GM12878 (cell line): ENCODE measurements around the gene HABP2. TPM values are rescaled to one million over a fixed set of nuclear protein-coding genes. Genes with fewer than 3 reads are reported as not detected.

ENCODE experiments used
- ATAC-seq: fragments of 200-7000 bp; cut with Tn5 transposase; 3 replicates; pipeline ENCODE4 v1.9.1; 2020; ENCODE audit warnings: mild to moderate bottlenecking, moderate library complexity
- BruUV-seq: library from RNA; stranded (reverse); fragments of 400-500 nt; replicated peaks from 2 replicates; lab custom pipeline; 2021; lab: Mats Ljungman, UMichigan
- CTCF ChIA-PET: fragments of 300-600 bp; sonication (Branson Sonifier 250); formaldehyde crosslinking; extraction: SDS; loops from one replicate; lab custom pipeline; 2021; ENCODE audit warnings: inconsistent platforms; lab: Yijun Ruan, JAX
- POLR2A ChIA-PET: fragments of 350-600 bp; formaldehyde crosslinking; extraction: SDS; loops from one replicate; lab custom pipeline; 2021; ENCODE audit warnings: inconsistent platforms; lab: Charles Lee
- RAD21 ChIA-PET: fragments of 300-600 bp; sonication (Branson Sonifier 250); formaldehyde crosslinking; loops from one replicate; lab custom pipeline; 2023; ENCODE audit warnings: antibody characterized with exemption; ENCODE audit not compliant: unreplicated experiment; lab: Charles Lee
- SMC1A ChIA-PET: fragments of 300-600 bp; sonication (Branson Sonifier 250); formaldehyde crosslinking; loops from one replicate; lab custom pipeline; 2023; ENCODE audit not compliant: unreplicated experiment, uncharacterized antibody; lab: Charles Lee
- DNase-seq: peaks from one replicate; pipeline ENCODE4 v3.0.0-alpha.2; 2011; ENCODE audit warnings: low read depth, low spot score
- FAIRE-seq: peaks from 3 replicates; lab custom pipeline; 2011; peaks lifted over from hg19 to GRCh38; lab: Jason Lieb, UNC
- H2AFZ ChIP-seq: 2 replicates; pipeline ENCODE4 v1.6.0; 2011; ENCODE audit warnings: low read depth, low read length, control low read depth; ENCODE audit not compliant: control insufficient read depth
- H3K27ac ChIP-seq: 2 replicates; pipeline ENCODE4 v1.5.1; 2011; ENCODE audit warnings: control low read depth; ENCODE audit not compliant: control insufficient read depth, insufficient read depth
- H3K27me3 ChIP-seq, 2 experiments: replicated peaks in 1 of 2; 2 replicates each; pipeline versions ENCODE4 v1.6.0 to v1.6.1; 2011; ENCODE audit warnings: low read length in 1 of 2; ENCODE audit not compliant: control insufficient read depth in 2 of 2, insufficient read depth in 2 of 2
- H3K36me3 ChIP-seq, 2 experiments: 2 replicates each; pipeline ENCODE4 v1.5.1; 2011; ENCODE audit warnings: low read length in 1 of 2; ENCODE audit not compliant: control insufficient read depth in 2 of 2, insufficient read depth in 2 of 2
- H3K4me1 ChIP-seq: 2 replicates; pipeline ENCODE4 v1.6.1; 2011; ENCODE audit warnings: mild to moderate bottlenecking, low read length, moderate library complexity, mixed read lengths; ENCODE audit not compliant: control insufficient read depth, insufficient read depth
- H3K4me2 ChIP-seq: 2 replicates; pipeline ENCODE4 v1.6.0; 2011; ENCODE audit warnings: control low read depth; ENCODE audit not compliant: control insufficient read depth, insufficient read depth
- H3K4me3 ChIP-seq: fragments of 200-600 bp; sonication (generic); 2 replicates; pipeline ENCODE4 v1.5.1; 2016
- H3K79me2 ChIP-seq: 2 replicates; pipeline ENCODE4 v1.6.0; 2011; ENCODE audit warnings: low read length; ENCODE audit not compliant: control insufficient read depth, insufficient read depth
- H3K9ac ChIP-seq: 2 replicates; pipeline ENCODE4 v1.8.0; 2011; ENCODE audit warnings: low read length, control low read depth, mixed read lengths; ENCODE audit not compliant: control insufficient read depth, insufficient read depth
- H3K9me3 ChIP-seq: replicated peaks from 3 replicates; pipeline ENCODE4 v1.5.1; 2011; ENCODE audit warnings: mild to moderate bottlenecking, low read length; ENCODE audit not compliant: control insufficient read depth, insufficient read depth
- H4K20me1 ChIP-seq: 2 replicates; pipeline ENCODE4 v1.6.0; 2011; ENCODE audit not compliant: control insufficient read depth, insufficient read depth
- CBFB ChIP-seq: IDR thresholded peaks from 2 replicates; pipeline ENCODE4 v1.6.1; 2016; ENCODE audit warnings: antibody characterized with exemption, low read depth
- E2F4 ChIP-seq: IDR thresholded peaks from 2 replicates; pipeline ENCODE4 v1.6.1; 2012; ENCODE audit warnings: low read depth, low read length, improper control_type of control experiment
- ESRRA ChIP-seq: IDR thresholded peaks from 2 replicates; pipeline ENCODE4 v1.6.1; 2012; ENCODE audit warnings: mild to moderate bottlenecking, low read length, improper control_type of control experiment
- MLLT1 ChIP-seq: fragments of 450-650 bp; IDR thresholded peaks from 2 replicates; pipeline ENCODE4 v1.6.1; 2016; ENCODE audit warnings: mild to moderate bottlenecking
- NFXL1 ChIP-seq: fragments of 450-650 bp; IDR thresholded peaks from 2 replicates; pipeline ENCODE4 v1.6.1; 2017; ENCODE audit warnings: antibody characterized with exemption, mild to moderate bottlenecking, borderline replicate concordance
- NR2C2 ChIP-seq: IDR thresholded peaks from 2 replicates; pipeline ENCODE4 v1.6.1; 2011; ENCODE audit warnings: borderline replicate concordance, low read depth; ENCODE audit not compliant: control insufficient read depth, insufficient read length
- PAX5 ChIP-seq: IDR thresholded peaks from 2 replicates; pipeline ENCODE4 v1.6.1; 2011; ENCODE audit warnings: low read depth, low read length, borderline replicate concordance
- RELA ChIP-seq: fragments of 450-650 bp; IDR thresholded peaks from 2 replicates; pipeline ENCODE4 v1.8.0; 2014; ENCODE audit warnings: borderline replicate concordance; ENCODE audit not compliant: partially characterized antibody
- RELB ChIP-seq: fragments of 450-650 bp; IDR thresholded peaks from 2 replicates; pipeline ENCODE4 v1.6.1; 2017; ENCODE audit warnings: low read depth, mild to moderate bottlenecking, moderate library complexity
- RFX5 ChIP-seq: IDR thresholded peaks from 2 replicates; pipeline ENCODE4 v1.6.1; 2011; ENCODE audit warnings: low read depth, low read length, improper control_type of control experiment
- SIN3A ChIP-seq: IDR thresholded peaks from 2 replicates; pipeline ENCODE4 v1.6.1; 2012; ENCODE audit warnings: low read depth, low read length, improper control_type of control experiment
- SMAD1 ChIP-seq: fragments of 450-650 bp; IDR thresholded peaks from 2 replicates; pipeline ENCODE4 v1.6.1; 2018; ENCODE audit warnings: mild to moderate bottlenecking, low read depth; ENCODE audit not compliant: partially characterized antibody
- SP1 ChIP-seq: IDR thresholded peaks from one replicate; pipeline ENCODE4 v1.6.1; 2011; ENCODE audit warnings: low read depth, low read length
- SPI1 ChIP-seq: IDR thresholded peaks from 2 replicates; pipeline ENCODE4 v1.6.1; 2011; ENCODE audit warnings: low read depth, mild to moderate bottlenecking, low read length, moderate library complexity, borderline replicate concordance; ENCODE audit not compliant: insufficient read depth
- SREBF2 ChIP-seq: IDR thresholded peaks from 2 replicates; pipeline ENCODE4 v1.6.1; 2012; ENCODE audit warnings: mild to moderate bottlenecking, low read length
- SRF ChIP-seq, 2 experiments: IDR thresholded peaks; 2 replicates each; pipeline ENCODE4 v1.6.1; 2011; ENCODE audit warnings: low read depth in 2 of 2, low read length in 2 of 2, mild to moderate bottlenecking in 1 of 2, moderate library complexity in 1 of 2
- STAT3 ChIP-seq: IDR thresholded peaks from 2 replicates; pipeline ENCODE4 v1.6.1; 2011; ENCODE audit warnings: low read depth, low read length, improper control_type of control experiment
- ZNF207 ChIP-seq: fragments of 450-650 bp; IDR thresholded peaks from 2 replicates; pipeline ENCODE4 v1.6.1; 2014; ENCODE audit warnings: antibody characterized with exemption, mild to moderate bottlenecking, borderline replicate concordance
- WGBS: methylation state at CpG from one replicate; pipeline ENCODE4 v1.1.6; 2016; ENCODE audit warnings: low lambda C conversion rate; ENCODE audit not compliant: insufficient replicate concordance, insufficient coverage; ENCODE audit errors: missing lambda C conversion rate; 5-methylcytosine and 5-hydroxymethylcytosine counted together
- in situ Hi-C: fragments of 300-500 bp; cut with MboI; formaldehyde crosslinking; loops from 9 replicates; pipeline ENCODE4 v1.14.3; 2018; ENCODE audit warnings: mixed read lengths
- intact Hi-C: fragments of 100-400 bp; cut with micrococcal nuclease; formaldehyde crosslinking; loops from one replicate; pipeline ENCODE4 v1.14.2; 2022; ENCODE audit not compliant: unreplicated experiment
- polyA plus RNA-seq, 11 experiments: library from polyadenylated mRNA; depleted of rRNA in 4 of 11; unstranded in 6 of 11; stranded (reverse) in 5 of 11; fragments of >200 nt; fragmentation: Nextera tagmentation in 4 of 11; fragmentation: Illumina TruSeq in 1 of 11; extraction: Ambion mirVana in 4 of 11; extraction: Trizol in 1 of 11; gene quantifications; 1 replicate in 1 of 11; 2 replicates in 10 of 11; pipeline versions ENCODE4 v1.2.1 to v1.2.3, GENCODE V29; 2011 to 2016; ENCODE audit warnings: inconsistent platforms in 2 of 11, missing spikeins in 2 of 11, low read depth in 1 of 11
- total RNA-seq, 4 experiments: library from RNA; depleted of rRNA in 3 of 4; stranded (reverse); fragments of >200 nt in 3 of 4; fragmentation: Illumina TruSeq in 1 of 4; extraction: Trizol in 1 of 4; gene quantifications; 2 replicates each; pipeline versions ENCODE4 v1.2.1 to v1.2.3, GENCODE V29; 2013 to 2021

Gene HABP2
- total and polyA plus RNA-seq, 10 of the 15 experiments (the other 5 are each of a cell fraction or from before 2014, with no cell fraction given) = 0.13 TPM; not detected in 9

GRCh38 chr10:113518415-113518814 lies 34.4 kb upstream of the HABP2 start:
- BruUV-seq = no TSS peak
- SMC1A ChIA-PET = interaction anchor here (1.7 kb wide), 1 partner anchor 1046 kb away, joined by 3 read pairs; no protein-coding TSS in a partner anchor
- Histone ChIP-seq H3K9ac (no peak overlapping the region), H4K20me1 (no peaks in the 10 kb centered on the region), H3K27ac (no peak overlapping the region), H3K9me3 (no peaks in the 10 kb centered on the region), H3K4me3 (no peak overlapping the region), H2AFZ (no peak overlapping the region), H3K4me2 (no peak overlapping the region), H3K79me2 (no peaks in the 10 kb centered on the region), H3K4me1 (no peaks in the 10 kb centered on the region), H3K36me3 (no peaks in the 10 kb centered on the region), H3K27me3 (no peaks in the 10 kb centered on the region; a peak in 1 of 4 replicates)
- intact Hi-C loops = no loop called here
- RAD21 ChIA-PET = no interaction called here
- ATAC-seq (no peak), FAIRE-seq (no peak), DNase-seq (no peak)
- CTCF ChIA-PET = no interaction called here
- in situ Hi-C loops = no loop called here
- POLR2A ChIA-PET = no interaction called here
- WGBS = 42% methylated on average over 3 of the region's 3 CpGs
- TF ChIP-seq E2F4 (no peak), CBFB (no peak), SRF (IDR thresholded peaks at IDR 0.05; ENCODE audit: low read depth in 2 of 2, low read length in 2 of 2) (no peak), RFX5 (no peak), SPI1 (no peak), ZNF207 (no peak), SMAD1 (no peak), SIN3A (no peak), RELA (no peak), NR2C2 (no peak), ESRRA (no peak), RELB (no peak), NFXL1 (no peak), MLLT1 (no peak), SP1 (no peak), SREBF2 (no peak), PAX5 (no peak), STAT3 (no peak)
